Dermis microvascular lymphatic vessel endothelial cell (primary cell): ENCODE results near the gene LIPT2. TPM values are rescaled to one million over a fixed set of nuclear protein-coding genes. Genes with fewer than 3 reads are reported as not detected.

Experiments
- DNase-seq, 2 donors: peaks; one replicate each; pipeline versions ENCODE4 v3.0.0 to v3.0.0-alpha.2; 2010; ENCODE audit warnings: low read depth in 2 of 2
- total RNA-seq: library from RNA; depleted of rRNA; stranded (reverse); fragments of >200 nt; gene quantifications from 2 replicates; pipeline ENCODE4 v1.2.1, GENCODE V29; 2014

The LIPT2 gene
- total RNA-seq, 1 donor from 2014 or later = 4.5 TPM

GRCh38 chr11:74466916-74467885 is 26.3 kb downstream of the LIPT2 start, which contains the start of gene KCNE3:
TSS of gene KCNE3 (minus strand) at chr11:74467549. CDS start at chr11:74457563, 9,986 bp downstream.
- peak in 1 of 2 donors; percentile 14 for DNase-seq

GRCh38 chr11:74465291-74465708 is 28.2 kb downstream of the LIPT2 start:
- DNase-seq = no peak

GRCh38 chr11:74464746-74465145 is 28.8 kb downstream of the LIPT2 start:
- DNase-seq = no peak

GRCh38 chr11:74463216-74463615 is 30.3 kb downstream of the LIPT2 start:
- no peak for DNase-seq

GRCh38 chr11:74462631-74463030 is 30.9 kb downstream of the LIPT2 start:
- DNase-seq = no peak

GRCh38 chr11:74462009-74462408 is 31.5 kb downstream of the LIPT2 start:
- no peak for DNase-seq

GRCh38 chr11:74460481-74461154 is 32.9 kb downstream of the LIPT2 start:
- no peak for DNase-seq

- no peak for DNase-seq
Observed at GRCh38 chr11:74460065-74460464, 33.5 kb downstream of the LIPT2 start.

- DNase-seq = no peak
Observed at GRCh38 chr11:74459584-74459983, 33.9 kb downstream of the LIPT2 start.

- no peak for DNase-seq
Observed at GRCh38 chr11:74457356-74457755, 36.2 kb downstream of the LIPT2 start.

- peak; percentile 67 to 78 for DNase-seq
Observed at GRCh38 chr11:74453373-74453975, 40.0 kb downstream of the LIPT2 start.

- no peak for DNase-seq
Observed at GRCh38 chr11:74452366-74452765, 41.2 kb downstream of the LIPT2 start.

- no peak for DNase-seq
Observed at GRCh38 chr11:74450318-74450717, 43.2 kb downstream of the LIPT2 start.

GRCh38 chr11:74449369-74449931 is 44.1 kb downstream of the LIPT2 start:
- DNase-seq = peak; percentile 80 to 85

- no peak for DNase-seq
Observed at GRCh38 chr11:74447720-74448119, 45.8 kb downstream of the LIPT2 start.

- no peak for DNase-seq
Observed at GRCh38 chr11:74446532-74446938, 47.0 kb downstream of the LIPT2 start.

- no peak for DNase-seq
Observed at GRCh38 chr11:74444173-74444826, 49.2 kb downstream of the LIPT2 start.

- DNase-seq = peak; percentile 80 to 84
Observed at GRCh38 chr11:74443071-74443864, 50.3 kb downstream of the LIPT2 start.

GRCh38 chr11:74442636-74443035 is 50.9 kb downstream of the LIPT2 start:
- peak in 1 of 2 donors; percentile 10 for DNase-seq
